Coronary artery (tissue), 2 donors: ENCODE measurements around the gene AUNIP.
"Not testable (repeated sequence)": the region's sequence is repeated elsewhere in the genome, so short reads cannot be mapped to it uniquely, and the experiment has no call there.

ENCODE experiments used
- DNase-seq: peaks from one replicate; pipeline ENCODE4 v3.0.0-alpha.2; 2017; ENCODE audit warnings: low spot score
- H3K27ac ChIP-seq, 2 donors: fragments of 200-600 bp; sonication (generic); one replicate each; pipeline ENCODE4 v1.5.1; 2016 to 2019
- H3K4me3 ChIP-seq: fragments of 200-600 bp; sonication (generic); 2 replicates; pipeline ENCODE4 v1.5.1; 2016; ENCODE audit warnings: mild to moderate bottlenecking, moderate library complexity
- CTCF ChIP-seq: fragments of 200-600 bp; sonication (generic); IDR thresholded peaks from one replicate; pipeline ENCODE4 v1.5.1; 2019; ENCODE audit warnings: antibody characterized with exemption

AUNIP gene

GRCh38 chr1:25856856-25857255 lies 2.4 kb downstream of the AUNIP start:
- H3K27ac ChIP-seq, result no peak overlapping the region
- DNase-seq, result no peak
- no peak overlapping the region for H3K4me3 ChIP-seq
- TF ChIP-seq CTCF, result no peak

GRCh38 chr1:25854554-25854953 lies 4.7 kb downstream of the AUNIP start:
- Histone ChIP-seq H3K4me3 (no peak overlapping the region), H3K27ac (no peak overlapping the region)
- DNase-seq, result no peak
- TF ChIP-seq CTCF, result no peak

- TF ChIP-seq CTCF, result no peak
- Histone ChIP-seq H3K4me3 (no peak overlapping the region), H3K27ac (no peak overlapping the region)
- no peak for DNase-seq
Measured at GRCh38 chr1:25848531-25848930, 10.7 kb downstream of the AUNIP start.

GRCh38 chr1:25847929-25848328 lies 11.3 kb downstream of the AUNIP start:
- DNase-seq, result no peak
- no peak overlapping the region for H3K4me3 ChIP-seq
- H3K27ac ChIP-seq, result no peak overlapping the region
- TF ChIP-seq CTCF, result no peak

- Histone ChIP-seq H3K27ac (no peak overlapping the region), H3K4me3 (no peak overlapping the region)
- no peak for DNase-seq
- TF ChIP-seq CTCF, result no peak
Measured at GRCh38 chr1:25845664-25846063, 13.6 kb downstream of the AUNIP start.

GRCh38 chr1:25844536-25845337 lies 14.5 kb downstream of the AUNIP start:
- Histone ChIP-seq H3K4me3 (no peak overlapping the region), H3K27ac (no peak overlapping the region)
- DNase-seq, result no peak
- TF ChIP-seq CTCF, result no peak

GRCh38 chr1:25843483-25843882 lies 15.8 kb downstream of the AUNIP start:
- no peak overlapping the region for H3K4me3 ChIP-seq
- no peak overlapping the region for H3K27ac ChIP-seq
- no peak for DNase-seq
- no peak for TF ChIP-seq CTCF

GRCh38 chr1:25839808-25840207 lies 19.4 kb downstream of the AUNIP start:
- DNase-seq, H3K4me3 ChIP-seq, H3K27ac ChIP-seq: not testable (repeated sequence)
